GM19240 (cell line): ENCODE measurements around the gene PNKP.
A peak's percentile ranks its signal among the peaks of the same experiment; 100 is the strongest.
"Not testable (repeated sequence)": the region's sequence is repeated elsewhere in the genome, so short reads cannot be mapped to it uniquely, and the experiment has no call there.

Experiments used
- DNase-seq: peaks from one replicate; pipeline ENCODE4 v3.0.0; 2011; ENCODE audit warnings: low spot score; ENCODE audit not compliant: insufficient read length

Gene PNKP

GRCh38 chr19:49823472-49823871, 43.9 kb downstream of the PNKP start:
- DNase-seq: no peak

GRCh38 chr19:49820125-49820524, 47.3 kb downstream of the PNKP start:
- DNase-seq: no peak

DNA sequence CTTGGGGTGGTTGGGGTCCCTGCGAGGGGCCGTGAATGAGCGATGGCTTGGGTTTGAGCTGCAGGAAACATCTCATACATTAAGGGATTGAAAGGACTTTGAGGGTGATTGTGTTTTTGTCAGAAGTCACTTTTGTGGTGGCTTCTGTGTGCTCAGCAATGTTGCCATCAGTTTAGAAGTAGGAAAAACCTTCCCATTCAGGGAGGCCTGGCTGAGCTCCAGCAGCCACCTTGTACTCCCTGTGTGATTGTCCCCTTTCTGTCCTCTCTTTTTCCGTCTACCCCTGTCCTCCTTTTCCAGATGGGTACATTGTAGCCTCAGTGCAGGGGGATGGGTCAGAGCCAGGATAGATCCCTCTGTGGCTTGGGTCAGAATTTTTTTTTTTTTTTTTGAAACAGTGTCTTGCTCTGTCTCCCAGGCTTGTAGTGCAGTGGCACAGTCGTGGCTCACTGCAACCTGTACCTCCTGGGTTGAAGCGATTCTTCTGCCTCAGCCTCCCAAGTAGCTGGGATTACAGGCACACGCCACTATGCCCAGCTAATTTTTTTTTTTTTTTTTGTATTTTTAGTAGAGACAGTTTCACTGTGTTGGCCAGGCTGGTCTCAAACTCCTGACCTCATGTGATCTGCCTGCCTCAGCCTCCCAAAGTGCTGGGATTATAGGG, 47.8 kb downstream of the PNKP start:
- not testable (repeated sequence) for DNase-seq

- DNase-seq: no peak
These were observed 48.6 kb downstream of the PNKP start for GRCh38 chr19:49818649-49819370.

DNA sequence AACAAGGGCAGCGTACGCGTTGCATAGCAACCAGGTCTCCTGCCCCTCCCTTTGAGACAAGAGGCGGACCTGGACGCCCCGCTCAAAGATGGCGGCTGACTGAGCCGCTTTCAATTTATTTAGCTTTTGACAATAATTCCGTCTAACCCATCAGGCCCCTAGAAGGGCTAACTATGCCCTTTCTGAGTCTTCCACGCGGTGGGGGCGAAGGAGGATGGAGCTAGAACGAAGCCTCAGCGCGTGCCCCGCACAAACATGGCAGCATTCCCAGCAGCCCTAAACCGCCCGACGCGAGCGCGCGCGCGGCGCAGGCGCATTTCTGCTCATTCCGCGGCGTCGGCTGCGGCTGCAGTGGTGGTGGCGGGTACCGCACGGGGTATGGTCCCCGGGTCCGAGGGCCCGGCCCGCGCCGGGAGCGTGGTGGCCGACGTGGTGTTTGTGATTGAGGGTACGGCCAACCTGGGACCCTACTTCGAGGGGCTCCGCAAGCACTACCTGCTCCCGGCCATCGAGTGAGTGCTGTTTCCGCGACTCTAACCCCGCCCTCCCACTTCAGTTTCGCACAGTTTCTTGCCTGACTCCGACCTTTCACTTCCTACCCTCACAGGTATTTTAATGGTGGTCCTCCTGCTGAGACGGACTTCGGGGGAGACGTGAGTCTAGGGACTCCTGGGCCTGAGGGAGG, 49.3 kb downstream of the PNKP start, which contains the start of gene MED25:
TSS of gene MED25 (plus strand) at position 326 of the 685 bp plus-strand sequence. CDS start at position 379, 53 bp downstream.
- DNase-seq: peak; percentile 82

- DNase-seq: no peak
These were observed 50.8 kb downstream of the PNKP start for GRCh38 chr19:49816590-49816989.

GRCh38 chr19:49814010-49814409, 53.4 kb downstream of the PNKP start:
- no peak for DNase-seq

GRCh38 chr19:49812997-49813861, 54.1 kb downstream of the PNKP start, which contains the start of gene FUZ:
Gene FUZ (minus strand): TSS chr19:49813292. CDS start chr19:49813106, 186 bp downstream.
- peak; percentile 88 for DNase-seq

GRCh38 chr19:49812452-49812996, 54.9 kb downstream of the PNKP start:
- no peak for DNase-seq

- DNase-seq: no peak
These were observed 56.0 kb downstream of the PNKP start for GRCh38 chr19:49811328-49811727.
